Tibial artery (tissue), 4 donors: ENCODE data around the gene PPP1R16B.

Experiments used
- DNase-seq, 2 donors: peaks; one replicate each; pipeline ENCODE4 v3.0.0-alpha.2; 2019
- H3K27ac ChIP-seq, 2 donors: fragments of 200-600 bp; sonication (generic) in 1 of 2; 1 replicate in 1 of 2; 2 replicates in 1 of 2; pipeline ENCODE4 v1.5.1; 2018 to 2019; ENCODE audit warnings: mild to moderate bottlenecking in 1 of 2
- H3K27me3 ChIP-seq, 2 donors: fragments of 200-600 bp; sonication (generic) in 1 of 2; one replicate each; pipeline versions ENCODE4 v1.5.1 to v1.6.0; 2016 to 2019
- H3K36me3 ChIP-seq, 3 donors: fragments of 200-600 bp; sonication (generic) in 2 of 3; one replicate each; pipeline ENCODE4 v1.5.1; 2016 to 2019; ENCODE audit warnings: mild to moderate bottlenecking in 2 of 3
- H3K4me1 ChIP-seq, 4 donors: fragments of 200-600 bp; sonication (generic) in 2 of 4; 1 replicate in 3 of 4; 2 replicates in 1 of 4; pipeline ENCODE4 v1.5.1; 2016 to 2019
- H3K4me3 ChIP-seq, 2 donors: fragments of 200-600 bp; sonication (generic) in 1 of 2; 1 replicate in 1 of 2; 2 replicates in 1 of 2; pipeline ENCODE4 v1.5.1; 2018 to 2019; ENCODE audit warnings: mild to moderate bottlenecking in 2 of 2
- H3K9me3 ChIP-seq, 3 donors: fragments of 200-600 bp; sonication (generic) in 1 of 3; one replicate each; pipeline ENCODE4 v1.5.1; 2016 to 2019
- CTCF ChIP-seq, 2 experiments: fragments of 200-600 bp in 1 of 2; fragments of 450-650 bp in 1 of 2; IDR thresholded peaks; one replicate each; pipeline ENCODE4 v1.5.1; 2017 to 2019; ENCODE audit warnings: antibody characterized with exemption in 2 of 2, mild to moderate bottlenecking in 1 of 2, moderate library complexity in 1 of 2
- intact Hi-C: fragments of 100-400 bp; cut with DNase I; formaldehyde crosslinking; loops from one replicate; pipeline ENCODE4 v1.15.0; 2023; ENCODE audit warnings: low total_unique reads

The PPP1R16B gene

GRCh38 chr20:38829296-38829875 lies 23.9 kb downstream of the PPP1R16B start:
- no peaks in the 10 kb centered on the region for H3K4me1 ChIP-seq
- H3K27me3 ChIP-seq = peaks cover 0 to 6% of the 10 kb centered on the region in 2 donors
- no peak for DNase-seq
- intact Hi-C loops = no loop called here
- H3K36me3 ChIP-seq = no peaks in the 10 kb centered on the region
- no peak for TF ChIP-seq CTCF (IDR thresholded peaks at IDR 0.05)
- no peak overlapping the region for H3K4me3 ChIP-seq
- H3K27ac ChIP-seq = no peak overlapping the region
- no peaks in the 10 kb centered on the region for H3K9me3 ChIP-seq

- H3K9me3 ChIP-seq = no peaks in the 10 kb centered on the region
- no peak for DNase-seq
- H3K27me3 ChIP-seq = peaks cover 0 to 6% of the 10 kb centered on the region in 2 donors
- intact Hi-C loops = no loop called here
- H3K4me3 ChIP-seq = no peak overlapping the region
- no peak for TF ChIP-seq CTCF (IDR thresholded peaks at IDR 0.05)
- no peaks in the 10 kb centered on the region for H3K36me3 ChIP-seq
- no peak overlapping the region for H3K27ac ChIP-seq
- no peaks in the 10 kb centered on the region for H3K4me1 ChIP-seq
These were observed 24.9 kb downstream of the PPP1R16B start for GRCh38 chr20:38830356-38830755.

GRCh38 chr20:38831049-38831691 lies 25.7 kb downstream of the PPP1R16B start:
- no peak for TF ChIP-seq CTCF (IDR thresholded peaks at IDR 0.05)
- no peaks in the 10 kb centered on the region for H3K4me1 ChIP-seq
- no peak for DNase-seq

GRCh38 chr20:38831995-38832620 lies 26.6 kb downstream of the PPP1R16B start:
- peaks cover 0 to 3% of the 10 kb centered on the region in 2 donors for H3K27me3 ChIP-seq
- TF ChIP-seq CTCF (IDR thresholded peaks at IDR 0.05) = no peak

More at GRCh38 chr20:38831049-38831691, 25.7 kb downstream of the PPP1R16B start:
- Histone ChIP-seq H3K4me3 (no peak overlapping the region), H3K27ac (no peak overlapping the region), H3K27me3 (peaks cover 0 to 3% of the 10 kb centered on the region in 2 donors), H3K36me3 (no peaks in the 10 kb centered on the region), H3K9me3 (no peaks in the 10 kb centered on the region)
- intact Hi-C loops = no loop called here

GRCh38 chr20:38833154-38833856 lies 27.8 kb downstream of the PPP1R16B start:
- intact Hi-C loops = no loop called here
- no peaks in the 10 kb centered on the region for H3K36me3 ChIP-seq
- peaks cover 0 to 3% of the 10 kb centered on the region in 2 donors for H3K27me3 ChIP-seq
- no peak overlapping the region for H3K27ac ChIP-seq
- DNase-seq = no peak
- TF ChIP-seq CTCF (IDR thresholded peaks at IDR 0.05) = no peak
- no peaks in the 10 kb centered on the region for H3K4me1 ChIP-seq
- no peaks in the 10 kb centered on the region for H3K9me3 ChIP-seq
- H3K4me3 ChIP-seq = no peak overlapping the region

More at GRCh38 chr20:38831995-38832620, 26.6 kb downstream of the PPP1R16B start:
- no peak overlapping the region for H3K4me3 ChIP-seq
- H3K4me1 ChIP-seq = no peaks in the 10 kb centered on the region
- H3K27ac ChIP-seq = no peak overlapping the region
- no peaks in the 10 kb centered on the region for H3K36me3 ChIP-seq
- H3K9me3 ChIP-seq = no peaks in the 10 kb centered on the region
- intact Hi-C loops = no loop called here
- no peak for DNase-seq
